Ovary (tissue), 9 donors: Measurements from ENCODE around the gene FBXL19. TPM values are rescaled to one million over a fixed set of nuclear protein-coding genes. Genes with fewer than 3 reads are reported as not detected.

Source experiments
- DNase-seq, 5 donors: peaks; one replicate each; pipeline ENCODE4 v3.0.0-alpha.2; 2019 to 2020
- H3K27ac ChIP-seq, 2 donors: fragments of 200-600 bp; one replicate each; pipeline versions ENCODE4 v1.5.1 to v1.8.0; 2019 to 2022
- H3K27me3 ChIP-seq: fragments of 200-600 bp; one replicate; pipeline ENCODE4 v1.8.0; 2022
- H3K36me3 ChIP-seq: fragments of 200-600 bp; sonication (generic); one replicate; pipeline ENCODE4 v1.5.1; 2019
- H3K4me1 ChIP-seq: one replicate; pipeline ENCODE4 v1.8.1; 2013; ENCODE audit warnings: mild to moderate bottlenecking, moderate library complexity; ENCODE audit not compliant: insufficient read depth
- H3K4me3 ChIP-seq: fragments of 200-600 bp; sonication (generic); one replicate; pipeline ENCODE4 v1.5.1; 2017
- H3K9me3 ChIP-seq, 2 donors: fragments of 200-600 bp in 1 of 2; sonication (generic) in 1 of 2; one replicate each; pipeline versions ENCODE4 v1.5.1 to v1.8.1; 2013 to 2019; ENCODE audit warnings: mild to moderate bottlenecking in 1 of 2, moderate library complexity in 1 of 2
- CTCF ChIP-seq, 3 donors: fragments of 450-650 bp in 2 of 3; fragments of 200-600 bp in 1 of 3; IDR thresholded peaks; one replicate each; pipeline versions ENCODE4 v1.5.1 to v1.8.0; 2016 to 2022; ENCODE audit warnings: antibody characterized with exemption in 3 of 3, mild to moderate bottlenecking in 1 of 3
- EP300 ChIP-seq: sonication (generic); formaldehyde crosslinking; IDR thresholded peaks from one replicate; pipeline ENCODE4 v1.6.1; 2017; ENCODE audit warnings: antibody characterized with exemption
- POLR2A ChIP-seq: fragments of 450-650 bp; IDR thresholded peaks from one replicate; pipeline ENCODE4 v1.6.1; 2017; ENCODE audit warnings: antibody characterized with exemption, mild to moderate bottlenecking, moderate library complexity
- WGBS, 3 donors: extraction: QIAGEN DNeasy Blood & Tissue Kit in 1 of 3; methylation state at CpG; one replicate each; pipeline versions ENCODE4 v1.1.5 to v1.1.7; 2013 to 2017; 5-methylcytosine and 5-hydroxymethylcytosine counted together
- intact Hi-C, 4 donors: fragments of 100-400 bp; cut with DNase I; formaldehyde crosslinking; loops; one replicate each; pipeline versions ENCODE4 v1.11.0 to v1.15.1; 2022 to 2023
- polyA plus RNA-seq, 2 donors: library from polyadenylated mRNA; stranded (reverse); fragments of 200-250 nt in 1 of 2; fragments of 350-450 nt in 1 of 2; fragmentation: Illumina TruSeq in 1 of 2; extraction: RNeasy Lipid Tissue Mini Kit (QIAGEN cat#74804) in 1 of 2; gene quantifications; one replicate each; pipeline ENCODE4 v1.2.3, GENCODE V29; 2013 to 2014
- total RNA-seq, 7 donors: library from RNA; depleted of rRNA in 2 of 7; stranded (reverse); fragments of >200 nt in 2 of 7; fragmentation: NEBNext Ultra II Directional in 3 of 7; extraction: Animal tissue kit (Norgen Biotek cat#: 25700) in 3 of 7; gene quantifications; one replicate each; pipeline versions ENCODE4 v1.1.0 to v1.2.4, GENCODE V29; 2016 to 2023
- donor health status: DM: no; HTN: no; CAD: no; lungs with moderate emphysema.
- donor health status: DM: no; HTN: no; CAD: no.
- donor health status: Bipolar disorder and iron deficiency.
- donor health status: DM: yes; HTN: yes; CAD: no.
- donor health status: DM: no; HTN: no; CAD: no.
- donor health status: DM: yes; HTN: yes; CAD: no.

FBXL19 gene
- total and polyA plus RNA-seq, 9 donors: 1.6 to 24.3 (median 14.4) TPM

- no peak for TF ChIP-seq POLR2A
- TF ChIP-seq EP300: no peak
- Histone ChIP-seq H3K27ac (no peak overlapping the region), H3K4me1 (peaks cover 2% of the 10 kb centered on the region), H3K36me3 (no peaks in the 10 kb centered on the region), H3K9me3 (no peaks in the 10 kb centered on the region), H3K4me3 (no peak overlapping the region), H3K27me3 (no peaks in the 10 kb centered on the region)
- DNase-seq: no peak
- intact Hi-C loops: loop anchor here in 1 of 4 donors (5.0 to 10.0 kb wide), 2 partner anchors 36 to 194 kb away; partner anchors contain the start of gene FUS
- WGBS, 3 donors: 71 to 82% (median 80%) methylated on average over 8 of the region's 8 CpGs
Measured at GRCh38 chr16:30991052-30991451, 67.7 kb downstream of the FBXL19 start.

GRCh38 chr16:30992276-30992780 is 69.0 kb downstream of the FBXL19 start:
- Histone ChIP-seq H3K36me3 (no peaks in the 10 kb centered on the region), H3K4me3 (no peak overlapping the region), H3K27ac (no peak overlapping the region), H3K27me3 (no peaks in the 10 kb centered on the region), H3K9me3 (no peaks in the 10 kb centered on the region), H3K4me1 (peaks cover 2% of the 10 kb centered on the region)
- intact Hi-C loops: loop anchor here in 1 of 4 donors (5.0 to 10.0 kb wide), 2 partner anchors 35 to 192 kb away; partner anchors contain the start of gene FUS
- WGBS, 3 donors: 79 to 85% (median 84%) methylated on average over 21 of the region's 21 CpGs
- no peak for TF ChIP-seq EP300
- TF ChIP-seq CTCF (IDR thresholded peaks at IDR 0.05): no peak
- TF ChIP-seq POLR2A: no peak
- DNase-seq: no peak

- Histone ChIP-seq H3K27me3 (no peaks in the 10 kb centered on the region), H3K27ac (no peak overlapping the region), H3K4me1 (peaks cover 10% of the 10 kb centered on the region), H3K9me3 (no peaks in the 10 kb centered on the region), H3K4me3 (no peak overlapping the region), H3K36me3 (no peaks in the 10 kb centered on the region)
- DNase-seq: no peak
- TF ChIP-seq EP300: no peak
- TF ChIP-seq POLR2A: no peak
- TF ChIP-seq CTCF (IDR thresholded peaks at IDR 0.05): no peak
- 79 to 84% (median 81%) methylated on average over 29 of the region's 29 CpGs for whole genome bisulfite sequencing, 3 donors
- intact Hi-C loops: loop anchor here in 1 of 4 donors (5.0 to 10.0 kb wide), 2 partner anchors 34 to 192 kb away; partner anchors contain the start of gene FUS
Measured at GRCh38 chr16:30992931-30993816, 69.8 kb downstream of the FBXL19 start.

GRCh38 chr16:30995927-30996323 is 72.6 kb downstream of the FBXL19 start:
- no peaks in the 10 kb centered on the region for H3K9me3 ChIP-seq
- 85 to 90% (median 88%) methylated on average over 11 of the region's 11 CpGs for WGBS, 3 donors
- no peaks in the 10 kb centered on the region for H3K27me3 ChIP-seq
- H3K36me3 ChIP-seq: no peaks in the 10 kb centered on the region
- intact Hi-C loops: loop anchor here in 1 of 4 donors (10.0 kb wide), 1 partner anchor 189 kb away; the partner anchor contains the start of gene FUS
- peaks cover 13% of the 10 kb centered on the region for H3K4me1 ChIP-seq
- DNase-seq: no peak
- no peak overlapping the region for H3K27ac ChIP-seq
- TF ChIP-seq CTCF (IDR thresholded peaks at IDR 0.05): no peak
- no peak for TF ChIP-seq EP300
- no peak for TF ChIP-seq POLR2A
- no peak overlapping the region for H3K4me3 ChIP-seq
